Caco-2 (cell line): Measurements from ENCODE around the gene POLR1G. TPM values are rescaled to one million over a fixed set of nuclear protein-coding genes. Genes with fewer than 3 reads are reported as not detected.

Source experiments
- Bru-seq: library from RNA; stranded (reverse); fragments of 400-500 nt; gene quantifications from one replicate; lab custom pipeline; 2021; lab: Mats Ljungman, UMichigan
- BruChase-seq, 2 experiments: library from RNA; stranded (reverse); fragments of 400-500 nt; gene quantifications; one replicate each; lab custom pipeline; 2021; lab: Mats Ljungman, UMichigan
- BruUV-seq: library from RNA; stranded (reverse); fragments of 400-500 nt; replicated peaks from 2 replicates; lab custom pipeline; 2021; lab: Mats Ljungman, UMichigan
- CTCF ChIA-PET: fragments of 300-600 bp; sonication (Branson Sonifier 250); formaldehyde crosslinking; loops from one replicate; lab custom pipeline; 2022; ENCODE audit warnings: antibody characterized with exemption; lab: Charles Lee
- POLR2A ChIA-PET: fragments of 300-600 bp; sonication (Branson Sonifier 250); formaldehyde crosslinking; loops from one replicate; lab custom pipeline; 2022; ENCODE audit warnings: antibody characterized with exemption; lab: Charles Lee
- DNase-seq, 2 experiments: peaks; one replicate each; pipeline versions ENCODE4 v3.0.0 to v3.0.0-alpha.2; 2020 to 2022
- H3K27me3 ChIP-seq: replicated peaks from 2 replicates; pipeline ENCODE4 v1.6.0; 2011; ENCODE audit warnings: low read length; ENCODE audit not compliant: control insufficient read depth, insufficient read depth
- H3K36me3 ChIP-seq: 2 replicates; pipeline ENCODE4 v1.5.1; 2011; ENCODE audit warnings: low read length; ENCODE audit not compliant: control insufficient read depth, insufficient read depth
- H3K4me1 ChIP-seq: fragments of 250-450 bp; sonication (Bioruptor Pico); 2 replicates; pipeline ENCODE4 v1.5.1; 2020; ENCODE audit warnings: mild to moderate bottlenecking
- H3K4me3 ChIP-seq: 2 replicates; pipeline ENCODE4 v1.5.1; 2011; ENCODE audit warnings: low read depth, mild to moderate bottlenecking, control low read depth, low read length
- H3K9me3 ChIP-seq: fragments of 250-450 bp; sonication (Bioruptor Pico); 2 replicates; pipeline ENCODE4 v1.5.1; 2020; ENCODE audit warnings: mild to moderate bottlenecking, moderate library complexity
- H3K27ac Mint-ChIP-seq: one replicate; pipeline ENCODE4 v1.8.0; 2022; ENCODE audit warnings: mixed read lengths; ENCODE audit not compliant: unreplicated experiment
- H3K27me3 Mint-ChIP-seq: one replicate; pipeline ENCODE4 v1.8.0; 2022; ENCODE audit warnings: mixed read lengths; ENCODE audit not compliant: insufficient read depth, unreplicated experiment
- H3K36me3 Mint-ChIP-seq: one replicate; pipeline ENCODE4 v1.8.0; 2022; ENCODE audit warnings: mild to moderate bottlenecking, mixed read lengths; ENCODE audit not compliant: insufficient read depth, unreplicated experiment
- H3K4me1 Mint-ChIP-seq: one replicate; pipeline ENCODE4 v1.8.0; 2022; ENCODE audit warnings: low read depth, mixed read lengths; ENCODE audit not compliant: unreplicated experiment
- H3K4me3 Mint-ChIP-seq: one replicate; pipeline ENCODE4 v1.8.0; 2022; ENCODE audit warnings: mild to moderate bottlenecking, moderate library complexity, mixed read lengths; ENCODE audit not compliant: unreplicated experiment
- H3K9me3 Mint-ChIP-seq: one replicate; pipeline ENCODE4 v1.8.0; 2022; ENCODE audit warnings: mixed read lengths; ENCODE audit not compliant: unreplicated experiment
- intact Hi-C: fragments of 100-400 bp; cut with micrococcal nuclease; formaldehyde crosslinking; loops from one replicate; pipeline ENCODE4 v1.10.0; 2022; ENCODE audit not compliant: unreplicated experiment
- long read RNA-seq: library from polyadenylated mRNA; stranded (forward); transcript quantifications from one replicate; pipeline ENCODE4 v2.0.0, GENCODE V29; 2022
- total RNA-seq: library from RNA; stranded (reverse); gene quantifications from 2 replicates; pipeline ENCODE4 v1.2.3, GENCODE V29; 2022
- TF ChIP-seq, protein P1 (sequence below), 2 experiments: fragments of 200-600 bp in 1 of 2; IDR thresholded peaks; 1 replicate in 1 of 2; 2 replicates in 1 of 2; pipeline versions ENCODE4 v1.5.1 to v1.8.0; 2011 to 2022; ENCODE audit warnings: antibody characterized with exemption in 1 of 2, control low read depth in 1 of 2, inconsistent platforms in 1 of 2, low read depth in 1 of 2, low read length in 1 of 2, mild to moderate bottlenecking in 1 of 2, moderate library complexity in 1 of 2; ENCODE audit not compliant: insufficient read depth in 1 of 2, severe bottlenecking in 1 of 2, unreplicated experiment in 1 of 2

POLR1G gene, protein sequence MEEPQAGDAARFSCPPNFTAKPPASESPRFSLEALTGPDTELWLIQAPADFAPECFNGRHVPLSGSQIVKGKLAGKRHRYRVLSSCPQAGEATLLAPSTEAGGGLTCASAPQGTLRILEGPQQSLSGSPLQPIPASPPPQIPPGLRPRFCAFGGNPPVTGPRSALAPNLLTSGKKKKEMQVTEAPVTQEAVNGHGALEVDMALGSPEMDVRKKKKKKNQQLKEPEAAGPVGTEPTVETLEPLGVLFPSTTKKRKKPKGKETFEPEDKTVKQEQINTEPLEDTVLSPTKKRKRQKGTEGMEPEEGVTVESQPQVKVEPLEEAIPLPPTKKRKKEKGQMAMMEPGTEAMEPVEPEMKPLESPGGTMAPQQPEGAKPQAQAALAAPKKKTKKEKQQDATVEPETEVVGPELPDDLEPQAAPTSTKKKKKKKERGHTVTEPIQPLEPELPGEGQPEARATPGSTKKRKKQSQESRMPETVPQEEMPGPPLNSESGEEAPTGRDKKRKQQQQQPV
- 27.7 and 31.1 TPM in 2 replicates for total RNA-seq
- percentile 78 among the genes with signal in this experiment for Bru-seq, nascent RNA
- BruChase-seq, experiment 1, labeled RNA remaining after a 2-hour chase, result percentile 95 among the genes with signal in this experiment
- BruChase-seq, experiment 2, labeled RNA remaining after a 6-hour chase, result percentile 90 among the genes with signal in this experiment
- long read RNA-seq, transcript CD3EAP-204 (2 exons, 1,061 nt), result minor isoform, 5 of 43 reads
- long read RNA-seq, transcript CD3EAP-202 (3 exons, 1,830 nt), result minor isoform, 7 of 43 reads
- long read RNA-seq, transcript CD3EAP-201 (3 exons, 3,286 nt), result major isoform, 24 of 43 reads
- long read RNA-seq, partial matches to known transcripts, result 0 of 43 reads
- long read RNA-seq, other reads (novel, unspliced or antisense), result 7 of 43 reads

DNA sequence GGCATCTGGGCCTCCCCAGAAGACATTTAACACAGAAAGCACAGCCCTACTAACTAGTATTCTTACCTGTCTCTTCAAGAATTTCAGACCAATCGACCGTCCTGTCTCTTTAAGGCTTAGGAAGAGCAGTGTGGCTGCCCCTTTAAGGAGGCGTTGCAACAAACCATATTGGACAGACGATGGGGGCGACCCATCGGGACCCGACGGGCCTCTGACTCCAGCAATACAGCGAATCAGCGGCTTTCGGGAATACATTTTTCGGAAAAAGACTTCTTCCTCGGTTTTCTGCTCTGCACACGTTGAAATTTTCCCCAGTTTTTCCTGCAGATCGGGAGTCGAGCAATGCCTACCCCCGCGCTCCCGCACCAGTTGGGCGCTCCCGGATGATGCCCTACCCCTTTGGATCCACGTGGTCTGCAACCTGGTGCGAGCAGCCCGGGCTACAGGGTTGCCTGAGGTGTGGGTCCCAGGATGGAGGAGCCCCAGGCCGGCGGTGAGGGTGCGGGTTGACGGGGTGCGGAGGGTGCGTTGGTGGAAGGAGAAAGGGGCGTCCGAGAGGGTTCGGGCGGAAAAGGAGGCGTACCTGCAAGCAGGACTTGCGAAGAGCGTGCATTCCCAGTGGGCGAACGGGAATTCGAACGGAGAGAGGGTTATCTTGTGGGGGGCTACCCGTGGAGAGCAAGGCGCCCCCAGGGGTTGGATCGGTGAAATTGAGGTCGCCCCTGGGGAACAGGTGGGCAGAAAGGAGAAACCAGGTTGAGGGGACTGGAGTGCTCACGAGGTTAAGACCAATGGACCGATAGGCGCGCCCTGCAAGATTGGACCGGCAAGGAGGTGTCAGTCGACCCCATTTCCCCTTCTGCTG, at the start of gene POLR1G:
Gene POLR1G (plus strand): TSS at position 419 of the 865 bp plus-strand sequence. CDS start 53 bp downstream, at position 472.
- intact Hi-C loops, result loop anchor here (5.0 kb wide), 1 partner anchor 229 kb away; the partner anchor contains the start of genes BLOC1S3 and TRAPPC6A
- TF ChIP-seq, protein P1, sequence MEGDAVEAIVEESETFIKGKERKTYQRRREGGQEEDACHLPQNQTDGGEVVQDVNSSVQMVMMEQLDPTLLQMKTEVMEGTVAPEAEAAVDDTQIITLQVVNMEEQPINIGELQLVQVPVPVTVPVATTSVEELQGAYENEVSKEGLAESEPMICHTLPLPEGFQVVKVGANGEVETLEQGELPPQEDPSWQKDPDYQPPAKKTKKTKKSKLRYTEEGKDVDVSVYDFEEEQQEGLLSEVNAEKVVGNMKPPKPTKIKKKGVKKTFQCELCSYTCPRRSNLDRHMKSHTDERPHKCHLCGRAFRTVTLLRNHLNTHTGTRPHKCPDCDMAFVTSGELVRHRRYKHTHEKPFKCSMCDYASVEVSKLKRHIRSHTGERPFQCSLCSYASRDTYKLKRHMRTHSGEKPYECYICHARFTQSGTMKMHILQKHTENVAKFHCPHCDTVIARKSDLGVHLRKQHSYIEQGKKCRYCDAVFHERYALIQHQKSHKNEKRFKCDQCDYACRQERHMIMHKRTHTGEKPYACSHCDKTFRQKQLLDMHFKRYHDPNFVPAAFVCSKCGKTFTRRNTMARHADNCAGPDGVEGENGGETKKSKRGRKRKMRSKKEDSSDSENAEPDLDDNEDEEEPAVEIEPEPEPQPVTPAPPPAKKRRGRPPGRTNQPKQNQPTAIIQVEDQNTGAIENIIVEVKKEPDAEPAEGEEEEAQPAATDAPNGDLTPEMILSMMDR (IDR thresholded peaks at IDR 0.05; ENCODE audit: insufficient read depth in 1 of 2, low read depth in 1 of 2, low read length in 1 of 2, severe bottlenecking in 1 of 2, unreplicated experiment in 1 of 2), result no peak
- H3K27ac Mint-ChIP-seq, result peak within 1 kb of the TSS; percentile 96
- Histone ChIP-seq H3K9me3 (no peaks in the 10 kb centered on the region), H3K4me3 (peak within 1 kb of the TSS; percentile 81), H3K27me3 (no peaks in the 10 kb centered on the region), H3K36me3 (no peaks in the 10 kb centered on the region; the same call in 1 of the 2 replicates), H3K4me1 (peaks cover 13% of the 10 kb centered on the region)
- DNase-seq, result peak; percentile 88
- peaks cover 67% of the 10 kb centered on the region for H3K36me3 Mint-ChIP-seq
- H3K4me1 Mint-ChIP-seq, result peaks cover 17% of the 10 kb centered on the region
- no peaks in the 10 kb centered on the region for H3K9me3 Mint-ChIP-seq
- no peaks in the 10 kb centered on the region for H3K27me3 Mint-ChIP-seq
- POLR2A ChIA-PET, result interaction anchor here (0.6 to 1.0 kb wide), 3 partner anchors 17 to 123 kb away, joined by 3 to 4 read pairs (median 3); partner anchors contain the start of gene ERCC1
- peak within 1 kb of the TSS; percentile 93 for H3K4me3 Mint-ChIP-seq
- BruUV-seq, result TSS peak; percentile 32
- CTCF ChIA-PET, result interaction anchor here (0.7 to 1.0 kb wide), 3 partner anchors 33 to 79 kb away, joined by 3 to 12 read pairs (median 4); no protein-coding TSS in a partner anchor

DNA sequence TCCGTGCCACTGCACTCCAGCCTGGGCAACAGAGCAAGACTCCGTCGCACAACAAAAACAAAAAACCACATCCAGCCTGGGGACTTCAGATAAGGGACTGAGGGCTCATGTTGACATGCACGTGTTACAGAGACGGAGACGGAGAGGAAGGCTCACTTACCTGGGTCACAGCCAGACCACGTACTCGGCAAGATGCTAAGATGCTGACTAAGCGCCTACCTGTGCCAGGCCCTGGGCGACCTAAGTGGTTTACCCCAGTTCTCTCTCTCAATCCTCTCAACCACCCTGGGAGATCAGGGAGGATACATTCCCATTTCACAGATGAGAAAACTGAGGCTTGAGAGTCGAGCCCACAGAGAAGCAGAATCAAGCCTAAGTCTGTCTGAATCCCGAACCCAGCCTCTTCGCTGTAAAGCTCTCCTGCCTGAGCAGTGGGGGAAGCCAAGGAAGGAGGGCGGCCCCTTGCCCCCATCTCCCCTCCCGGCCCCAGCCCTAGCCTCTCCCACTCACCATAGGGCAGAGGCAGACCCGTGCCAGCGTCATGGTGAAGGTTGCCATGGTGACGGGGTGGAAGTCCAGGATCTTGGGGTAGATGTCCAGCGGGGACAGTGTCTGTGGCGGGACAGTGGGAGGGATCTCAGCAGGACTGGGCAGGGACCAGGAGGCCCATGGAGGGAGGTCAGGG, 49.5 kb upstream of the POLR1G start:
- TF ChIP-seq, protein P1 (IDR thresholded peaks at IDR 0.05; ENCODE audit: insufficient read depth in 1 of 2, low read depth in 1 of 2, low read length in 1 of 2, severe bottlenecking in 1 of 2, unreplicated experiment in 1 of 2), result no peak
- no peaks in the 10 kb centered on the region for H3K9me3 Mint-ChIP-seq
- ChIA-PET POLR2A (no interaction called here), CTCF (no interaction called here)
- Histone ChIP-seq H3K36me3 (peaks cover 1% of the 10 kb centered on the region), H3K4me3 (no peak overlapping the region), H3K9me3 (no peaks in the 10 kb centered on the region), H3K4me1 (no peaks in the 10 kb centered on the region), H3K27me3 (no peaks in the 10 kb centered on the region)
- H3K27me3 Mint-ChIP-seq, result no peaks in the 10 kb centered on the region
- intact Hi-C loops, result no loop called here
- peaks cover 74% of the 10 kb centered on the region for H3K36me3 Mint-ChIP-seq
- no peaks in the 10 kb centered on the region for H3K4me1 Mint-ChIP-seq
- DNase-seq, result no peak
- H3K27ac Mint-ChIP-seq, result no peak overlapping the region
- no TSS peak for BruUV-seq
- H3K4me3 Mint-ChIP-seq, result no peak overlapping the region
